Heart left ventricle (tissue), 16 donors: ENCODE data around the gene LTBP2. TPM values are rescaled to one million over a fixed set of nuclear protein-coding genes. Genes with fewer than 3 reads are reported as not detected.

Experiments used
- ATAC-seq, 4 donors: fragments of 200-7000 bp; cut with Tn5 transposase; one replicate each; pipeline ENCODE4 v1.9.1; 2020 to 2022; ENCODE audit warnings: moderate library complexity in 4 of 4, mild to moderate bottlenecking in 3 of 4, moderate number of reproducible peaks in 1 of 4
- DNase-seq, 5 donors: peaks; one replicate each; pipeline ENCODE4 v3.0.0-alpha.2; 2020
- H3K27ac ChIP-seq, 12 donors: fragments of 200-600 bp; sonication (generic) in 4 of 12; one replicate each; pipeline versions ENCODE4 v1.5.0 to v1.8.0; 2016 to 2022; ENCODE audit warnings: mild to moderate bottlenecking in 2 of 12
- H3K27me3 ChIP-seq, 9 donors: fragments of 200-600 bp; sonication (generic) in 2 of 9; one replicate each; pipeline versions ENCODE4 v1.5.1 to v1.8.0; 2016 to 2022; ENCODE audit warnings: mild to moderate bottlenecking in 3 of 9
- H3K36me3 ChIP-seq, 9 donors: fragments of 200-600 bp; sonication (generic) in 2 of 9; one replicate each; pipeline versions ENCODE4 v1.5.0 to v1.8.0; 2018 to 2022; ENCODE audit warnings: mild to moderate bottlenecking in 2 of 9
- H3K4me1 ChIP-seq, 12 donors: fragments of 200-600 bp; sonication (generic) in 4 of 12; one replicate each; pipeline versions ENCODE4 v1.5.0 to v1.8.0; 2016 to 2022; ENCODE audit warnings: mild to moderate bottlenecking in 3 of 12
- H3K4me3 ChIP-seq, 12 donors: fragments of 200-600 bp; sonication (generic) in 4 of 12; one replicate each; pipeline versions ENCODE4 v1.5.0 to v1.8.0; 2017 to 2022; ENCODE audit warnings: mild to moderate bottlenecking in 9 of 12, moderate library complexity in 4 of 12
- H3K9me3 ChIP-seq, 12 donors: fragments of 200-600 bp; sonication (generic) in 4 of 12; one replicate each; pipeline versions ENCODE4 v1.5.0 to v1.8.0; 2016 to 2022; ENCODE audit warnings: mild to moderate bottlenecking in 1 of 12
- CTCF ChIP-seq, 12 donors: fragments of 200-600 bp; sonication (generic) in 4 of 12; IDR thresholded peaks; one replicate each; pipeline versions ENCODE4 v1.5.0 to v1.8.0; 2018 to 2022; ENCODE audit warnings: antibody characterized with exemption in 12 of 12, mild to moderate bottlenecking in 5 of 12
- POLR2A ChIP-seq, 2 donors: fragments of 450-650 bp; IDR thresholded peaks; one replicate each; pipeline ENCODE4 v1.6.1; 2017; ENCODE audit warnings: antibody characterized with exemption in 2 of 2, mild to moderate bottlenecking in 2 of 2, moderate library complexity in 2 of 2
- WGBS, 4 donors: extraction: QIAGEN DNeasy Blood & Tissue Kit in 2 of 4; methylation state at CpG; one replicate each; pipeline versions ENCODE4 v1.1.5 to v1.1.7; 2013 to 2018; 5-methylcytosine and 5-hydroxymethylcytosine counted together
- intact Hi-C, 10 donors: fragments of 100-400 bp; cut with DNase I; formaldehyde crosslinking; loops; one replicate each; pipeline versions ENCODE4 v1.11.1 to v1.14.2; 2022
- polyA plus RNA-seq, 2 donors: library from polyadenylated mRNA; stranded (reverse); fragments of 200-250 nt; gene quantifications; one replicate each; pipeline ENCODE4 v1.2.3, GENCODE V29; 2013
- total RNA-seq, 9 donors: library from RNA; depleted of rRNA in 2 of 9; stranded (reverse); fragments of >200 nt in 2 of 9; fragmentation: NEBNext Ultra II Directional in 3 of 9; extraction: Animal tissue kit (Norgen Biotek cat#: 25700) in 3 of 9; gene quantifications; one replicate each; pipeline versions ENCODE4 v1.1.0 to v1.2.4, GENCODE V29; 2016 to 2023
- donor health status: ischemic (EF 13 %, LVEDD 7.1; RV severe dilation, severe dysfunction).
- donor health status: healthy with polysubstance abuse.
- donor health status: DM: no; HTN: yes; CAD: no.
- donor health status: DM: no; HTN: no; CAD: no.
- donor health status: ischemic (EF 25% LVEDD 6.9; RV normal size, moderate dysfunction).
- donor health status: ischemic (EF 25% LVEDD 5.7; RV mildly dilated, moderate dysfunction).
- donor health status: healthy.
- donor health status: DM: yes; HTN: yes; CAD: no.
- donor health status: ischemic (EF 35%, LVEDD 5.7; RV mildly dilated, moderate dysfunction).
- donor health status: nonischemic (EF 11% LVEDD 7.7; RV severe dilation, severe dysfunction).
- donor health status: DM: yes; HTN: yes; CAD: no.
- donor health status: PGD.
- donor health status: ischemic (EF 29% LVEDD 5.4; RV normal size, mild dysfunction).
- donor health status: nonischemic (EF 23%, LVEDD 6.1; RV moderate dilation, normal function).

Gene LTBP2
- total and polyA plus RNA-seq, 11 donors = 4.0 to 69.1 (median 29.5) TPM

DNA sequence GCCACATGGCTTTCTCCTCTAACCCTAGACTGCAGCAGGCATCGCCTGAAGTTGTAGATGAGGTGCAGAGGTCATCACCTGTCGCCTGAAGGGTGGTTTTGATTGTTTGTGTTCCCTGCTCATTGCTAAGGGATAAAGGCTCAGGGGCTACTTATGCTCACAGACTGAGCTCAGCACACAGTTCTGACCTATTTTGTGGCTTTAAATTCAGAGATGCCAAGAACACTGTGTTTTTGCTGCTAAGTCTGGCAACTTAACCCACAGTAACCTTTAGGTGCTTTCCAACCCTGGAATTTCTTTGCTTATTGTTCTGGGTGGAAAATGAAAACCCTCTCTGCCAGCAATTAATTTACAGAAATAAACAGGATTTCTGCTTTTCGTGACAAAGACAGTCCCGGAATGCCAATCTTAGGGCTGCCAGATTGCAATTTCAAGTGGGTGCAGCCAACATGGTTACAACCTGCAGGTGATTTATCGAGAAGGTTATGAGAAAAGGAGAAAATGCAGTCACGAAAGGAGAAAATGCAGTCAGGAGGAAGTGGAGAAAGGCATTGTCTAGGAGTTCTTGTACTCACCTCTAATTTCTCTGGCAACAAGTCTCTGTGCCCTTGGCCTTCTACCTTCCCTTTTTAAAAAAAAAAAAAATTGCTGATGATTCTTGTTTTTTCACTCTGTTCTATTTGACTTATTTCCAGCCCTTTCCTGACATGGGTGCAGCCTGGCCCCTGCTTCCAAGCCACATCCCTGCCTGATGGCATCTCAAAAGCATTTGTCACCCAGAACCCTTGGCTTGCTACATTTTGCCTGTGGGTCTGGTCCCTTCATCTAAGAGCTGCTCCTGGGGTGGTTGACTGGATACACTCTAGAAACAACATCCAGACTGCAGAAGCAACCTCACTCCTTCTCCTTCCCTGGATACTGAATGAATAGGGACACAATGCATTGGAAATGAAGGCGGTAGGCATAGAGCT, 142.2 kb downstream of the LTBP2 start:
- Histone ChIP-seq H3K27ac (peak overlapping the region in 1 of 12 donors; percentile 18), H3K27me3 (no peaks in the 10 kb centered on the region), H3K9me3 (no peaks in the 10 kb centered on the region), H3K4me1 (peaks cover 0 to 10% (median 0%) of the 10 kb centered on the region in 12 donors), H3K4me3 (no peak overlapping the region), H3K36me3 (peaks cover 0 to 41% (median 15%) of the 10 kb centered on the region in 9 donors)
- WGBS, 4 donors = 69 to 83% (median 74%) methylated on average over 7 of the region's 7 CpGs
- TF ChIP-seq CTCF (IDR thresholded peaks at IDR 0.05) (no peak), POLR2A (IDR thresholded peaks at IDR 0.05) (no peak)
- ATAC-seq (peak in 1 of 4 donors; percentile 22), DNase-seq (no peak)
- intact Hi-C loops = loop anchor here in 1 of 10 donors (5.0 kb wide), 1 partner anchor 88 kb away; no protein-coding TSS in a partner anchor

DNA sequence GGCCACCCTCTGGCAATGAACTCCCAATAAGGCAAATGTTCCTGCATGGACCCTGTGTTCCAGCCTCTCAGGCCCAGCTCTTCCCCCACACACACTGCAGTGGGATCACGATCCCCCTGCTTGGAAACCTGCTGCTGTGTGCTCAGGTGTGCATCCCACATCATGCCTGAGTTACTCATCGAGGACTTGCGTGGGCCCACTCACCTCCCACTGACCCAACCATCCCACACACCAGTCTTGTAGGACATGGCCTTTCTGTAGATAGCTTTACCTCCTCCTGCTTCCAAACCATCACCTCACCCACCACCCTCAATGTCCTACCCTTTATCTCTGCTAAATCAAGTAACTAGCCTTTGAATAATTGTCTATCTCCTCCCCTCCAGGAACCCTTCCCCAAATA, 143.5 kb downstream of the LTBP2 start:
- no peaks in the 10 kb centered on the region for H3K9me3 ChIP-seq
- peaks cover 0 to 28% (median 5%) of the 10 kb centered on the region in 9 donors for H3K36me3 ChIP-seq
- DNase-seq (no peak), ATAC-seq (no peak)
- no peak for TF ChIP-seq CTCF (IDR thresholded peaks at IDR 0.05)
- no peak for TF ChIP-seq POLR2A (IDR thresholded peaks at IDR 0.05)
- H3K27me3 ChIP-seq = no peaks in the 10 kb centered on the region
- no peak overlapping the region for H3K4me3 ChIP-seq
- H3K4me1 ChIP-seq = peaks cover 0 to 9% (median 0%) of the 10 kb centered on the region in 12 donors
- 93 to 99% (median 98%) methylated on average over 3 of the region's 3 CpGs for WGBS, 4 donors
- intact Hi-C loops = loop anchor here in 1 of 10 donors (5.0 kb wide), 1 partner anchor 86 kb away; no protein-coding TSS in a partner anchor
- no peak overlapping the region for H3K27ac ChIP-seq

- Histone ChIP-seq H3K27me3 (no peaks in the 10 kb centered on the region), H3K4me1 (peaks cover 0 to 6% (median 0%) of the 10 kb centered on the region in 12 donors), H3K27ac (no peak overlapping the region), H3K36me3 (peaks cover 0 to 3% (median 0%) of the 10 kb centered on the region in 9 donors), H3K9me3 (no peaks in the 10 kb centered on the region), H3K4me3 (no peak overlapping the region)
- 86 to 94% (median 92%) methylated on average over 2 of the region's 2 CpGs for WGBS, 4 donors
- intact Hi-C loops = loop anchor here in 1 of 10 donors (5.0 kb wide), 1 partner anchor 83 kb away; no protein-coding TSS in a partner anchor
- DNase-seq (no peak), ATAC-seq (no peak)
- TF ChIP-seq POLR2A (IDR thresholded peaks at IDR 0.05) (no peak), CTCF (IDR thresholded peaks at IDR 0.05) (no peak)
Observed at GRCh38 chr14:74465335-74465734, 146.7 kb downstream of the LTBP2 start.

- no peak for TF ChIP-seq CTCF (IDR thresholded peaks at IDR 0.05)
- TF ChIP-seq POLR2A (IDR thresholded peaks at IDR 0.05) = no peak
- intact Hi-C loops = loop anchor here in 1 of 10 donors (5.0 kb wide), 1 partner anchor 82 kb away; no protein-coding TSS in a partner anchor
- no peaks in the 10 kb centered on the region for H3K9me3 ChIP-seq
- no peak for DNase-seq
- H3K36me3 ChIP-seq = peaks cover 0 to 3% (median 0%) of the 10 kb centered on the region in 9 donors
- no peak overlapping the region for H3K27ac ChIP-seq
- ATAC-seq = no peak
- H3K4me1 ChIP-seq = peaks cover 0 to 4% (median 0%) of the 10 kb centered on the region in 12 donors
- 91 to 100% (median 96%) methylated on average over 3 of the region's 3 CpGs for WGBS, 4 donors
- no peaks in the 10 kb centered on the region for H3K27me3 ChIP-seq
- H3K4me3 ChIP-seq = no peak overlapping the region
Observed at GRCh38 chr14:74464785-74465184, 147.3 kb downstream of the LTBP2 start.
